SKM-1 (cell line): Measurements from ENCODE around the gene CLIP4.

Source experiments
- DNase-seq: peaks from one replicate; lab custom pipeline; 2025; ENCODE audit not compliant: unreplicated experiment; lab: John Stamatoyannopoulos, UW

The CLIP4 gene

GRCh38 chr2:29186817-29187216 is 71.6 kb downstream of the CLIP4 start:
- no peak for DNase-seq

GRCh38 chr2:29187926-29188325 is 72.7 kb downstream of the CLIP4 start:
- no peak for DNase-seq

DNA sequence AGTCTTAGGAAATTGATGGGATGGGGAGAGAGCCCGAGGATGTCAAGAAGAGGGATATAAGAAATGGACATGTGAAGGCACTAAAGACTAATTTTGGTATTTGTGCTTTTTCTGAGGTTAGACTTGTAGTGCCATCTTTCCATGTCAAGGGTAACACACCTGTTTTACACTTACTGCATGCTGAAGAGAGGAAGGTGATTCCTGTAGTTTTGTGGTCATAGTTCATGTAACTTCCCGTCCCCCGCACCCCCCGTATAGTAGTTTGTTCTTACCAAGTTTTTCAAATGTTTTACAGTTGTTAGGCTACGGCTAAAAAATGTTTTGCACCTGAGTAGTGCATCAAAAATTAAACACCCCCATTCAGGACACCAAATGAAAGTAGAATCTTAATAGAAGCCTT is 73.8 kb downstream of the CLIP4 start:
- no peak for DNase-seq

DNA sequence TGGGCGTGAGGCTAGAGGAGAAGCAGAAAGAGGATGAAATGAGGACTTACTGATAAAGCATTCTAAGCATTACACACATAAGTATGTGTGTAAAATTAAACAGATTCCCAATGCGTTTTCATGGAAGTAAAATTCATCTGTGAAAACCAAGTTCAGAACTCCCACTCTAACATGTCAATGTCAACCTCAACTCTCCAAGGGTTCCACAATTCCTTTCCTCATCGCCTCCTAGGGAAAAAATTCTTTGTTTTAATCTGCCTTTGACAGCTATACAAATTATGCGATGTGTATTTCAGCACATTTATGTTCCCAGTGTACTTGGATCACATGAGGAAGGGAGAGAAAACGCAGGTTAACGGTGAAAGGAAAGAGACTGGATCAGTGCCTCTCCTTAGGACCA is 76.6 kb downstream of the CLIP4 start:
- DNase-seq = no peak

GRCh38 chr2:29192526-29192925 is 77.3 kb downstream of the CLIP4 start:
- no peak for DNase-seq

- no peak for DNase-seq
Measured at GRCh38 chr2:29193111-29193510, 77.9 kb downstream of the CLIP4 start.

- no peak for DNase-seq
Measured at GRCh38 chr2:29193681-29194080, 78.5 kb downstream of the CLIP4 start.

DNA sequence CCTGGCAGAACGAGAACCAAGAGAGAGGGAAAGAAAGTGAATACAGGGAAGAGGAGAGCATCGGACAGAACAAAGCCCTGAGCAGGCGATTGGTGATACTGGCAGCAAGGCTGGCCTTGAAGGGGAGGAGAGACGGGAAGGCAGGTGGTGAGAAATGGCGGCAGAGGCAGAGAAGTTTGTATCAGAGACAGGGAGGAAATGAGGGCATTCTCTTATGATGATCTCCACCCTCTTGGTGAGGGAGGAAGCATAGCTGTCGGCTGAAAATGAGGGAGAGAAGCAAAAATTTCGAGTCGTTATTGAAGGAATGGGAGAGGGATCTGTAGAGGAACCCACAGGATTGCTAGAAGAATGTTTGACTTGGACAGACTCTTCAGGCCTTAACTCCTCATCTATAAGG is 80.6 kb downstream of the CLIP4 start:
- no peak for DNase-seq

- DNase-seq = peak; percentile 32
Measured at GRCh38 chr2:29196792-29197788, 81.9 kb downstream of the CLIP4 start.

GRCh38 chr2:29201979-29202378 is 86.8 kb downstream of the CLIP4 start:
- no peak for DNase-seq

DNA sequence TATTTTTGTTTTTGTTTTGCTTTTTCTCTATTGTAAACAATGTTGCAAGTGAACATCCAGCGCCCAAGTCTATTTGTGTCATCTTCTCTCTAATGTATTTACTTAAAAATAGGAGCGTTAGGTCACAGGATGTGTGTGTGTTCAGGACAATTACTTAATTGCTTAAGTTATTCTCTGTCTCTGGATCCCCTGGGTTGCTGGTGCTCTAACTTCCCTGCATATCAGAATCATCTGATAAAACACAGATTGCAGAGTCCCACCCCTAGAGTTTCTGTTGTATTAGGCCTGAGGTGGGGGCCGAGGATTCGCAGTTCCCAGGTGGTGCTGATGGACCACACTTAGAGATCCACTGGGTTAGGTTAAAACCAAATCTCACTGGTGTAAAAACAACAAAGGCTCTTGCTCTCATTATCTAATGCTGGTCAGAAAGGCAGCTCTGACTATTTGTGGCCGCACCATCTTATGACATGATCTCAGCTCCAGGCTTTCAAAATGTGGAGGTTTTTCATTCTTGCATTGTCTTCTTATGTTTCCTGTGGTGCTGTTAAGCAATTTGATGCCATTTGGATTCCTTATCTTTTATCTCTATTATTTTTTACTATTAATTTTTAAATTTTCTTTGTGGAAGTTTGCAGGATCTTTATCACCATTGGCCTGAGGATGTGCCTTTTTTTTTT is 87.7 kb downstream of the CLIP4 start:
- no peak for DNase-seq

GRCh38 chr2:29206941-29207340 is 91.7 kb downstream of the CLIP4 start:
- DNase-seq = no peak

DNA sequence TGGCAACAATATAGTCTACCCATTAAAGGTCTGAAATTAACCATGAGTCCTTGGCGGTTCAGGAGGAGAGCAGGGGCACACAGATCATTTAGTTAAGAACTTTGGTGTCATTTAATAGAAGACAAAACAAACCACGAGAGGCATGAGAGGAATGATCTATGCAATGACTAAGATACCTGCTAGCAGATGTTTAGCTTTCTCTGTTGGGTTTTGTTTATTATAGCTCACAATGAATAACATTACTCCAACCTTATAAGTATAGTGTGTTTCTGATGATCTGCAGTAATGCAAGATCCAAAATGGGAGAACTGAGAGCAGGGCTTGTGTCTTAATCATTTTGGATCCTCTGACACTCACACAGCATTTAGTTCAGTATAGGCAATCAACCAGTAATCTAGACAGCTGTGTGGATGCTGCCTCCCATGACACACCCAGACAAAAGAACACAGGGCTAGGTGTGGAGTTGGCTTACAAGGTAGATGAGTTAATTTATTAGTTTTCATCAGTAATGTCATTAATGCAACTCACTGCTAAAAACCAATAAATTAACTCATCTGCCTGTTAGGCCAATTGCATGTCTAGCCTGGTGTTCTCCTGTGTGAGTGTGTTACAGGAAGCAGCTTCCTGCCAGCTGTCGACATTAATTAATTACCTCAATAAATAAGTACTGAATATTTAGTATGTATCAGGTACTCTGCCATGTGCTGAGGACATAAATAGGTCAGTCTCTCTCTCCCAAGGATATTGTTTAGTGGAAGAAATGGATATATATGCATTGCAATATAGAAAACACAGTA is 92.3 kb downstream of the CLIP4 start:
- DNase-seq = no peak

GRCh38 chr2:29209551-29209950 is 94.3 kb downstream of the CLIP4 start:
- no peak for DNase-seq

DNA sequence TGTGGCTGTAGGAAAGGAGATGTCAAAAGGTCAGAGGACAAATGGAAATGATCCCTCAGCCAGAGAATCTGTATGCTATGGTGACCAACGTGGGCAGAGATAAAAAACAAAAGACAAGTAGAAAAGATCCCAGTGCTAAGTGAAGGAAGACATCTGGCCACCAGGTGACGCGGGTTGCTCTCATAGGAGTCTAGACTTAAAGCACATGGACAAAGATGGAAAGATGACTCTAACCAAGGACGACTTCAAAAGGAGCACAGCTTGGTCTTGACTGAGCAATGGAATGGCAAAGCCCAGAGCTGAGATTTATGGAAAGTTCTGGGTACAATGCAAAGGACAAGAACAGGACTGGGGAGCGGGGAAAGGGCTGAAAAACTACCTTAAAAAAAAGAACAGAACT is 96.8 kb downstream of the CLIP4 start:
- no peak for DNase-seq

DNA sequence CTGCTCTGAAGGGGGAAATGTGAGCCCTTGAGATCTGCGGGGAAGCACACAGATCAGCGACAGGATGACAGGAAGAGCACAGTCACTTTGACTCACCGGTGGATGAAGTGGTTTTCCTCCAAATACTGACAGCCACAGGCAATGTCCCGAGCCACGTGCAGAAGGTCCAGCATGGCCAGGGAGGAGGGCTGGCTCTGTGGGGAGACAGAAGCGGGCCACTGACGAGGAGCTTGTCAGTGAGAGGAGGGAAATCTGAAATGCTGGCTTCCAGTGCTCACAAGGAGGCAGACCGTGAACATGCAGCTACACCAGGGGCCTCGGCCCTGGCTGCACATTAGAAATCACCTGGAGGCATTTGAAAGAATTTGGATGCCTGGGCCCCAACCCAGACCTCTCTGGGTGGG is 98.7 kb downstream of the CLIP4 start:
- no peak for DNase-seq

- no peak for DNase-seq
Measured at GRCh38 chr2:29215073-29215472, 99.9 kb downstream of the CLIP4 start.

DNA sequence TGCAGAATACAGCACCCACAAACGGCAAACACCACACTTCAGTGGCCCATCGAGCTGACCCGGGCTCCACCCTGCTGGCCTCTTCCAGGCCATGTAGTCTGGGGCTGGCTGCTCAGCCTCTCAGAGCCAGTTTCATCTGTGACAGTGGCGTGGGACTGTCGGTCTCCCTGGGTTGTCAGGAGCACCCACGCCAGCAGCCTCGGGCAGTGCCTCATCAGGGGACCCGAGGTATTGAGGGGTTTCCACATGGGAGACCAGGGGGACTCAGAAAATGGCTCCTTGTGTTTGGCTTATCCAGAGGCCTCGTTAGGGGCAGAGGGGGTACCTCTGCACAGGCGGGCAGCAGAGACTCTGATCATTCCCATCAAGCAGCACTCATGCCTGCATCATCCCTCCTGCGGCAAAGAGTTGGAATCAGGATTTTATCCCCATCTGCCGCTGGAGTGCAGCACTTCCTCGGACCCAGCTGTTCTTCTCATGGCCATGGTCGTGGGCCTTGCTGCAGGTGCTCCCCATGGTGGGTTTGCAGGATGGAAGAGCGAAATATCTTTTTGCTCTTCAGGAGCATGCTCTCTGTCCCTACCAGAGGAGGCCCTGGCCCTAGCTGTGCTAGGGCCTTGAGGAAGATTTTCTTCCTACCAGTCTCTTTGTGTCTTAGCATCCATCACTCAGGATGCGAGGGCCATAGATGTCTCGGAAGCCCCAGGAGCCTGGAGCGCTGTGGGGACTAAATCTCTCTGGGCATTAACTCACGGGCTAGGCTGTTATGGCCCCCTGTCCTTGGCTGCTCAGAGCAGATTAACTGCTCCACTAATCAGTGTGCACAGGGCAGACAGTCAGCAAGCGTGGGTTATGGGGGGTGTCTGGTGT is 100.8 kb downstream of the CLIP4 start:
- no peak for DNase-seq

GRCh38 chr2:29216609-29216909 is 101.3 kb downstream of the CLIP4 start:
- no peak for DNase-seq

DNA sequence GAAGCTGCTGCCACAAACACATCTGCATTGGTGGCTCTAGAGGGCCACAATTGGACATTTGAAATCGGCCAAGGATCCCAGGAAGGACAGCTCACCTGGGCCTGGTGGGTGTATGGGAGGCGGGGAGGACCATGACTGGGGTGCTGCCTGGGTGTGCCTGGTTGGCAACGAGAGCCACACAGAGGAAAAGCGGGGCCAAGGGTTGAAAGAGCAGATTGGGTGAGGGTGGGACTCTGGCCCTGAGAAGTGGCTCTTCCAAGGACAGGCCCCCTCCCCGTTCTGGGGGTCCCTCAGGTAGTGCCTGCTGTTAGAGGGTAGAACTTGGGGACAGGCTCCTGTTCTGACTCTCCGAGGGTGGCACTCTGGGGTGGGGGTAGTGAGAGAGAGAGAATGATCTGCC is 102.9 kb downstream of the CLIP4 start:
- DNase-seq = no peak
